GM12865 (cell line): ENCODE results near the gene HSD11B2.
A peak's percentile ranks its signal among the peaks of the same experiment; 100 is the strongest.

ENCODE experiments used
- DNase-seq: peaks from one replicate; pipeline ENCODE4 v3.0.0; 2010; ENCODE audit warnings: low read depth
- H3K4me3 ChIP-seq: 2 replicates; pipeline ENCODE4 v1.5.1; 2011; ENCODE audit warnings: mild to moderate bottlenecking, low read depth, low read length, control low read depth
- TF ChIP-seq, protein P1 (sequence below): IDR thresholded peaks from 2 replicates; pipeline ENCODE4 v1.5.1; 2011; ENCODE audit warnings: low read length, control low read depth, low read depth, inconsistent platforms; ENCODE audit not compliant: insufficient read depth; ENCODE audit errors: missing control alignments

HSD11B2 gene

DNA sequence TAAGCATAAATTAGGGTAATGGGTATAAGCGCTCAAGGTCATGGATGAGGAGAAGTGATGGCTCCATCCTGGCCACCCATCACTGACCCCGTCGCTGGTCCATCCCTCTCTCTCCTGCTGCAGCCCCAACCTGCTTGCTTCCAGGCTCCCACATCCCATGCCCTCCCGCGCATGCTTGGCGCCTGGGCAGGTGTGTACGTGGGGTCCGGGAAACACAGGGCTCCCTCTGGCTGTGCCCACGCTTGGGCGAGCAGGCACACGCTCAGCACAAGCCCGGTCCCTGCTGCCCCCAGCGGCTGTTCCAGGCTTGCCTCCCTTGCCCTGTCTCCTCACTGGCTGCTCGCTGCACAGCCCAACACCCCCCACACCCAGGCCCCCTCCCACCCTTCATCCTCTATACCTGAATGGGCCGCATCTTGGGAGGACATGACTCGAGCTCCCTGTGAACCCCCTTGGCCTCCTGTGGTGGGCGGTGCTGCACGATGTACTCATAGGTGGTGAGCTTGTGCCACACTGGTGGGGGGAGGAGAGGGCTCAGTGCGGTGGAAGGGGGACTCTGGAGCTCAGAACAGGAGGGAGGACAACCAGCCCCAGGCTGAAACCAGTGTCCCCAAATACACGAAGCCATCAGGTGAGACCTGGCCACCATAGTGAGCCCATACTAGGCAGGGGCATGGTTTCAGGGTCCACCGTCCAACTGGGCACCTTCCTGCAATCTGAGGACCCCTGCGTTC lies 32.9 kb upstream of the HSD11B2 start:
- no peak for DNase-seq
- TF ChIP-seq, protein P1, sequence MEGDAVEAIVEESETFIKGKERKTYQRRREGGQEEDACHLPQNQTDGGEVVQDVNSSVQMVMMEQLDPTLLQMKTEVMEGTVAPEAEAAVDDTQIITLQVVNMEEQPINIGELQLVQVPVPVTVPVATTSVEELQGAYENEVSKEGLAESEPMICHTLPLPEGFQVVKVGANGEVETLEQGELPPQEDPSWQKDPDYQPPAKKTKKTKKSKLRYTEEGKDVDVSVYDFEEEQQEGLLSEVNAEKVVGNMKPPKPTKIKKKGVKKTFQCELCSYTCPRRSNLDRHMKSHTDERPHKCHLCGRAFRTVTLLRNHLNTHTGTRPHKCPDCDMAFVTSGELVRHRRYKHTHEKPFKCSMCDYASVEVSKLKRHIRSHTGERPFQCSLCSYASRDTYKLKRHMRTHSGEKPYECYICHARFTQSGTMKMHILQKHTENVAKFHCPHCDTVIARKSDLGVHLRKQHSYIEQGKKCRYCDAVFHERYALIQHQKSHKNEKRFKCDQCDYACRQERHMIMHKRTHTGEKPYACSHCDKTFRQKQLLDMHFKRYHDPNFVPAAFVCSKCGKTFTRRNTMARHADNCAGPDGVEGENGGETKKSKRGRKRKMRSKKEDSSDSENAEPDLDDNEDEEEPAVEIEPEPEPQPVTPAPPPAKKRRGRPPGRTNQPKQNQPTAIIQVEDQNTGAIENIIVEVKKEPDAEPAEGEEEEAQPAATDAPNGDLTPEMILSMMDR, result no peak
- H3K4me3 ChIP-seq, result no peak overlapping the region

DNA sequence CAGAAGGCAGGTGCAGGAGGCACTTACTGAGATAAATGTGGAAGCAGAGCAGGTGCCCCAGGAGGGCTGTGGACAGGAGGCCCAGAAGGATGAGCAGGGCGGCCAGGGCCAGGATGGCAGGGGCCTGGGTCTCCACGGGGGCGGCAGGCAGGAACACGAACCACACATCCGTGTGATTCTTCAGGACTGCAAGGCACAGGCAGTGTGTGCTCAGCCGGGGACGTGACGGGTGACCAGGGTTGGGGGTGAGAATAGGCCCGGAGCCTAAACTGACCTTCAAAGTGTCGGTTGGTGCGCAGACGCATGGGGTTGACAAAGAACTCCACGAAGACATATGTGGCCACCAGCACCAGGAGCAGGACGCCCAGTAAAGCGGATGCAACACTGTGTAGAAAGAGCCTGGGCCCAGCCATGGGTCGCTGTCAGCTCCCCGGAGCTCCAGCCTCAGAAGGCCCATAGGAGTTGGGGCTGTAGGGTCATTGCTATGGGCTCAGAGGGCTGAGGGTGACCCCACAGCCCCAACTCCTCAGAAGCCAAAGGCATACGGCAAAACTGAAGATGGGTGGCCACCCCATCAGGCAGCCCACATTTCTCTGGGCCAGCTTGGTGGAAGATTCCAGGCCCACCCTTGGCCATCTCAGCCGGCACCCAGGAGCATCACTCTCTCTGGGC lies 32.2 kb upstream of the HSD11B2 start:
- no peak overlapping the region for H3K4me3 ChIP-seq
- TF ChIP-seq, protein P1, result no peak
- no peak for DNase-seq

DNA sequence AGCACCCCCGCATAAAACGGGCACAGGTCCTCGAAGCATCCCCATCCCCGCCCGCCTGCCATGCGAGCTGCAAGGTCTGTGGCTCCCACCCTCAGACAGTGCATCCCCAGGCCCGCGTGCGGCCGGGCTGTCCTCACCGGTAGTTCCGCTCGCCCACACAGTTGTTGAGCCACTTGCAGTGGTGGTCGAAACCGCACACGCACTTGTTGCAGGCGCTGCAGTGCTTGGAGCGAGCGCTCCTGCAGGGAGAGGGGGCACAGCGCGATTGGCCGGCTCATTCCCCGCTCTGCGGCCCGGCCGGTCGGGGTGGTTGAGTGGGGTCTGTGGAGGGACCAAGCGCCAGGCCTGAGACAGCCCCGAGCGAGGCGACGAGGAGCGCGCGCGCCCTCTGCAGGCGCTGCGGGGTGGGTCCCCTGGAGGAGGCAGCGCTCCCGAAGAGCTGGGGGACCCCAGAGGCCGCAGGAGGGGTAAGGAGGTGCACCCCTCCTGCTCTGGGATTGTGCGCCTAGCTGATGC lies 31.6 kb upstream of the HSD11B2 start:
- no peak overlapping the region for H3K4me3 ChIP-seq
- TF ChIP-seq, protein P1, result peak; percentile 78
- peak; percentile 33 for DNase-seq

DNA sequence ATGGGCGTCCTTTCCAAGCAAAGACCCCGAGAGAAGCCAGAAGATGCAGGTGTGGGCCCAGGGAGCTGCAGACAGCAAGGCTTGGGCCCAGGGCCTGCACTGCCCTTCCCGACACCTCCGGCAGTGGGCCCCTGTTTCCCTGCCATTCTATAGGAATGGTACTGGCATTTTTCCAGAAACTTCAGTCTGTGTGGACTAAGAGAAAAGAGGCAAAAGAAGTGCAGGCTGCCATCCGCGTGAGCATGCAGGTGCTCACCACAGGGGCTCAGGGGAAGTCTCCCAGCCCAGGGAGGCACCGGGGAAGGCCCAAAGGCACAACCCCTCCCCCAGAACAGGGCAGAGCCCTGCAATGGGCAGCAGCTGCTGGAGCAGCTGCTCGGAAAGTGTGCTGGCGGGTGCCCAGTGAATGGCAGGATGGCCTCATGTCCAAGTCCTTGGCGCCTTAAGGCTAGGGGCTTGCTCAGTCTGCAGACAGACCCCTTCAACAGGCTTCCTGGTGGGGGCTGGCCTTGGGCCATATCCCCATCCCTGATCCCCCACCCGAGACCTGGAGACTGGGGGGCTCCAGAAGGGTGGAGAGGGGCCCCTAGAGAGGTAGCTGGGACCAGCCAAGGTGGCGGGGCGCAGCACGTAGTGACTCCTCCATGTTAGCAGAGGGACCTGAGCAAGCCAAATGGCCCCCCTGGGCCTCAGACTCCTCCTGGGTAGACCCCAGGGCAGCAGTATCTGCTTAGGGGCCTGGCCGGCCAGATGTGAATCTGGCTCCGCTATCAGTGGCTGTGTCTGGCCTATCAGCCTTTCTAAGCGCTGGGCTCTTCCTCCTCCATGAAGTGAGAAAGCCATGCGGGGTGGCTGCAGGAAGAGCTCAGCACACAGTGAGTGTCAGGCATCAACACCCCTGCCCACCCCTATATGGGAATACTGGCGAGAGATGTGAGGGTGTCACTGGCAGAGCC lies 30.9 kb upstream of the HSD11B2 start:
- no peak overlapping the region for H3K4me3 ChIP-seq
- DNase-seq, result no peak
- TF ChIP-seq, protein P1, result no peak

DNA sequence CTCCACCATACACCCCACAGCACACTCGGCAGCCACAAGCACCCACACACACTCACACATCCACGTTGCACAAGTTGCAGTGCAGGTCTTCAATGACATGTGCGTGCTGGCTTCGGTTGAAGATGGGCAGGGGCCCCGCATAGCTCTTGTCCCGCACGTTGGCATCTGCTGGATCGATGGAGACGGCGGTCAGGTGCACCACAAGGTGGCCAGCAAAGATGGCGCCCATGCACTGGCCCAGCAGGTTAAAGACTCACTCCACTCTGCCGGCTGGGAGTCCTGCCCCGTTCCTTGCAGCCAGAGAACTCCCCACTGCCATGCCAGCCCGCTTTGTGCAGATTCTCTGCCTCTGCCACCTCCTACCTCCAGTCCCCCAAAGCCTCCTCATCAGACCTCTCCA lies 30.0 kb upstream of the HSD11B2 start:
- no peak for DNase-seq
- no peak overlapping the region for H3K4me3 ChIP-seq
- TF ChIP-seq, protein P1, result no peak

DNA sequence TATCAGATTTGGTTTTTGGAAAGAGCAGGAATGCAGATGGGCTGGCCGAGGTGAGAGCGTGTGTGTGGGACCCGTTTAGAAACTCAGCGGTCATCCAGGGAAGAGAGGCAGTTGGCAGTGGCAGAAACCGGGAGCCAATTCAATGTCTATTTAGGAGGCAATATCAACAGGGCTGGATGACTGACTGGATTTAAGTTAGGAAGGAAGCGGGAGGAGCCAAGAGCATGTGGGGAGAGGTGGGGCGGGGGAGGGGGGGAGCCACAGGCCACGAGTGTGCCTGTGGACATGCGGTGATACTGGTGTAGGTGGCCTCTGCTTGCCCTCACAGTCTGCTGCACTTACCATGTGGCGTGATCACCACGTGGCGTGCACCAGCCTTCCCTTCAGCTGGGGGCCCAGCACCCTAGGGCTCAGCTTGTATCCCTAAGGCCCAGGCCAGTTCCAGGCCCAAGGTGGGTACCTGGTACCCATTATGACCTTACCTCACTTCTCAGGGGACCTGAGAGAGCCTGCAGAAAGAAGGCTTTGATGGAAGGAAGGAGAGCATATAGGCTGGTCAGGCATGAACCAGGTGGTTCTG lies 26.9 kb upstream of the HSD11B2 start:
- H3K4me3 ChIP-seq, result no peak overlapping the region
- TF ChIP-seq, protein P1, result no peak
- DNase-seq, result no peak
